ENCODE results near the gene CCDC148.
"Not testable (repeated sequence)": the region's sequence is repeated elsewhere in the genome, so short reads cannot be mapped to it uniquely, and the experiment has no call there.

Gene CCDC148

DNA sequence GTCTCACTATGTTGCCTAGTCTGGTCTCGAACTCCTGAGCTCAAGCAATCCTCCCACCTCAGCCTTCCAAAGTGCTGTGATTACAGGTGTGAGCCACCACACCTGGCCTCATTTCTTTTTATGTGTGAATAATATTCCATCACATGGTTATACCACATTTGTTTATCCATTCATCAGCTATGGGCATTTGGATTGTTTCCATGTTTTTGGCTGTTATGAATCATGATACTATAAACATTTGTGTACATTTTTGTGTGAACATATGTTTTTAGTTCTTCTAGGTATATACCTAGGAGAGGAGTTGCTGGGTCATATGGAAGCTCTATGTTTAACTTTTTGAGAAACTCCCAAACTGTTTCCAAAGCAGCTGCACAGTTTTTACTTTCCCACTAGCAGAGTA is 24.6 kb upstream of the CCDC148 start:
- no peak for DNase-seq

DNA sequence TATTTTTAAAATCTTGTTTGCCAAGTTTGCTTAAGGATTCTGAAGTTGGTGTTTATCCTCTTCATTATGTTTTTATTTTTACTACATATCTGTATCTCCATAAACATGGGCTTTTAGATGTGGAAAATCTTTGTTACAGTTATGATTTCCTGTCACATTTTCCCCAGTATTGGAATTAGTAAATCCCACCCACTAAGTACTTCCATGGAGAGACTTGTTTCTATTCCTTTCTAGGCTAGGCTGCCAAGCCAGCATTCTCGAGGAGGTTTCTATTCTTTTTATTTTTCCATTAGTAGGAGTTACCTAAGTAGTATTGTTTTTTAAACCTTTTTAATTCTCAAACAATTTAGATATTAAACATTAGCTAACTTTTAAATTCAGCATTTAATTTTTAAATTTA is 22.3 kb upstream of the CCDC148 start:
- DNase-seq: no peak

DNA sequence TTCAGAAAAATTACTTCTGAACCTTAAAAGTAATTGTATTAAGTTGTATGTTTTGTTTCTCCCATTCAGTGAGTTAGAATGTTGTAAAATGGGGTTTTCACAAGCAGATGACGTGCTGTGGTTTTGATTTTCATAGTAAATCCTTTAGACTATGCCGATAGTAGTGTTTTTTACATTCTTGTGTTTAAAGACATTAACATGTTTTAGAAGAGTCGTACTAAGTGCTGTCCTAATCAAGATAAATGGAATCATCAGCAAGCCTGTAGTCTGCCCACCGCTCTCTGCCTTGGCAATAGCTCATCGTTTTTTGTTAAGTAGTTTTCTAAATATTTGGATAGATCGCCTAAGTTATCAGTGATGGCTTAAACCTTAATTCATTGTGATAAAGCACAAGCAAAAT is 21.7 kb upstream of the CCDC148 start:
- DNase-seq: no peak

DNA sequence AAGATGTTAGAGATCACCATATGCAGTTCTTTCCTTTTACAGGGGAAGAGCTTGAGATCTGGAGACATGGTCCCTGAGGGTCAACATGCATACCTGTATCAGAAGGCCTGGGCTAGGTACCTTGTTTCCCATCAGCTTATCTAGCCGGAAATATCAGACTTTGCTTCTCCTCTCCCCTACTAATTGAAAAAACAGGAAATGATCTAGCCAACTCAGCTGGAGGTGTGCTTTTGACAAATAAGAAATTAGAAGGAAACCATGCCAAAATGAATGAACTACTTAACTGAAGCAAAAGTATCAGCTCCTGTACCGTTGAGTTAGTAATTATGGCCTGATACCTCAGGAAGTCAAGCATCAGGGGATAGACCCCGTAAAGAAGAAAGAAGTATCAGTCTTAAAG is 20.6 kb upstream of the CCDC148 start:
- DNase-seq: no peak

DNA sequence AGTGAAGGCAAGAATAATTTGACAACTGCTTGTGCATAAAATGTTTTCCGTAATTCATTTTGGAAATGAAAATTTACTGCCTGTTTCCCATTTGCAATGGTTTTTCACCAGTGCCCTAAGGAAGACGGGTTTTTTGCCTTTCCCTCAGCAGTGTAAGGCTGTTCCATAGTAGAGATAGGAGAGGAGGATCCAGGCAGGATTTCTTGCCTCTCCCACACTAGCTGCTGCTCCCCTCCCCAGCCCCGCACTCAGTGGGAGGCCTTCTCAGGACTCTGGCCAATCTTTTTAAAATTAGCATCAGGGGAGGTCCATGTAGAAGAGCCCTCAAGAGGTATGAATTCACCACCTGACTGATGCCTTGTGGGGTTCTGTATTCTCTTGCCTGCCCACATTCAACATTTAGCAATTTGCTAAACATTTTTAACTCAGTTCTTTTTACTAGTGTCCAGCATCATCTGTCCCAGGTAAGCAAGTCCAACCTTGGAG is 18.0 kb upstream of the CCDC148 start:
- DNase-seq: not testable (repeated sequence)

DNA sequence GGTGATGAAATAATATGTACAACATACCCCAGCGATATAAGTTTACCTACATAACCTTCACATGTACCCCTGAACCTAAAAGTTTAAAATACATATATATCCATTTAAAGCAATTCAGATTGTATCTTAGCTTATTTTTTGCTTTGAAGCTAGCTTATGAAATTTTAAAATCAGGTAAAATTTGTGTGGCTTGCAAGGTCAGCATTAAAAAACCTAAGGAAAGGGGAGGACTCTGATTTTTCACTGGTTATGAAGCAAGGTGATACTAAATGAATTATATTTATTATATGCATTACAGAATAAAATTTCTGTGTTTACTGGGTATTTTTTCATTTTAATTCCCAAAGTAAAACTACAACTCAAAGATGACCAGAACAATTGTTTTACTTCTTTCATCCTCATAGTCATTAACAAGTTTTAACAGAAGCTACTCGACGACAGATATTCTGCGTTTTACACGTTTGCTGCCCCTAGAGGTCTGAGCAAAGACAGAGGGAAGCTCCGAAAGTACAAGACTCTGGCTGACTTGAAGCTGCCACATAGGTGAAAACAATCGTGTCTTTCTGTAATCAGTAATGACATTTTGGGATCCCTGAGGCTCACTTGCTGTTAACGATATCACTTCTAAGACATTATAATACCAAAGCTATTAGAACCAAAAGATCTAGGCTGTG is 17.3 kb upstream of the CCDC148 start:
- no peak for DNase-seq

DNA sequence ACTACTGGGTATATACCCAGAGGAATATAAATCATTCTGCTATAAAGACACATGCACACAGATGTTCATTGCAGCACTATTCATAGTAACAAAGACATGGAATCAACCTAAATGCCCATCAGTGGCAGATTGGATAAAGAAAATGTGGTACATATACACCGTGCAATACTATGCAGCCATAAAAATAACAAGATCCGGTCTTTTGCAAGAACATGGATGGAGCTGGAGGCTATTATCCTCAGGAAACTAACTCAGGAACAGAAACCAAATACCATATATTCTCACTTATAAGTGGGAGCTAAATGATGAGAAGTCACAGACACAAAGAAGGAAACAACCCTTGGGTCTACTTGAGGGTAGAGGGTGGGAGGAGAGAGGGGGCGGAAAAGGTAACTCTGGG is 16.7 kb upstream of the CCDC148 start:
- DNase-seq: not testable (repeated sequence)

DNA sequence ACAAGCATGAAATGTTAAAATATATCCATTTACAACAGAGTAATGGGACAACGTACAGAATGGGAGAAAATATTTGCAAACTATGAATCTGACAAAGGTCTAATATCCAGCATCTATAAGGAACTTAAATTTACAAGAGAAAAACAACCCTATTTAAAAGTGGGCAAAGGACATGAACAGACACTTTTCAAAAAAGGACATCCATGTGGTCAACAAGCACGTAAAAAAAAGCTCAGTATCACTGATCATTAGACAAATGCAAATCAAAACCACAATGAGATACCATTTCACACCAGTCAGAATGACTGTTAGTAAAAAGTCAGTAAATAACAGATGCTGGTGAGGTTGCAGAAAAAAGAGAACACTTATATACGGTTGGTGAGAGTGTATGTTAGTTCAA is 16.3 kb upstream of the CCDC148 start:
- DNase-seq: not testable (repeated sequence)

DNA sequence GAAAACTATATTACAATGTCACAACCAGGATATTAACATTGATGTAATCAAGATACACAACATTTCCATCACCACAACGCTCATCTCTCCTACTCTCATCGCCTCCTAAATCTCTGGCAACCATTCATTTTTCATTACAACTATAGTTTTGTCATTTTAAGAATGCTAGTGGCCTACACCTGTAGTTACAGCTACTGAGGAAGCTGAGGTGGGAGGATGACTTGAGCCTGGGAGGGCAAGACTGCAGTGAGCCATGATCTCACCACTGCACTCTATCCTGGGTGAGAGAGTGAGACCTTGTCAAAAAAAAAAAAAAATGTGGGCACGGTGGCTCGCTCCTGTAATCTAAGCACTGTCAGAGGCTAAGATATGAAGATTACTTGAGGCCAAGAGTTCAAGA is 10.7 kb upstream of the CCDC148 start:
- DNase-seq: no peak

DNA sequence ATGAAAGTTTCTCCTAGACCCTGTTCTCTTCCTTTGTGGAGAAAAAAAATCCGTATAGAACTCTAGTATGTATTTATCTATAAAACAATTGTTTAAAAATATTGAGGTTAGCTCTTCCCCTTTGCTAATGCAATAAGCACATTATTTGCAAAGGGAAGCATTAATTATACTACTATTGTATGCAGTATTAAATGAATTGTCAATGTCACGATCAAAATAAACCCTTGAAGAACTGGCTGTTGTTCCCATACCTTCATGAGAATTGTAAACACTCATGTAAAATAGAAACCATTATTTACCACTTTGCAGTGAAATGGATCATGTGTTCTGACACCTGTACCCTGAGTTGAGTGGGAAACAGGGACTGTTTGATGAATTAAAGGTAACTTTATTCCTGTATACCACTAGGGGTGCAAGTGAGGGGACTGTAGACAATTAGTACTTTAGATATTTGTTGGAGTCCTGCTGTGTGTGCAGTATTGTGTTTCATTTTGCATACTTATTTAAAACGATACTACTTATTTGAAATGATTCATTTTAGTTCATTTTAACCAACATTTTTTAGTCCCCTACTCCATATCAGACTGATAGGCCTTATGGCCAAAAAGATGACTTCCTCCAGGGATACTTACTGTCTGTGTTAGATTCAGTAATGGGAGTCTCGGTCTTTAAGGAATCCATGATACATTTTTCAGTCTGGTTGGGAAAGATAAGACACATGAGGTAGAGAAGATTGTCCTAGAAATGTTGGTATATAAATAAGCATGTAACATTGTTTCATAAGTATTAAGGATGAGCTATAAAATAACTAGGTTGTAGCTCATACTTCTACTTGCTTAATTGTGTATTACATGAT is 8.1 kb upstream of the CCDC148 start:
- DNase-seq: no peak

DNA sequence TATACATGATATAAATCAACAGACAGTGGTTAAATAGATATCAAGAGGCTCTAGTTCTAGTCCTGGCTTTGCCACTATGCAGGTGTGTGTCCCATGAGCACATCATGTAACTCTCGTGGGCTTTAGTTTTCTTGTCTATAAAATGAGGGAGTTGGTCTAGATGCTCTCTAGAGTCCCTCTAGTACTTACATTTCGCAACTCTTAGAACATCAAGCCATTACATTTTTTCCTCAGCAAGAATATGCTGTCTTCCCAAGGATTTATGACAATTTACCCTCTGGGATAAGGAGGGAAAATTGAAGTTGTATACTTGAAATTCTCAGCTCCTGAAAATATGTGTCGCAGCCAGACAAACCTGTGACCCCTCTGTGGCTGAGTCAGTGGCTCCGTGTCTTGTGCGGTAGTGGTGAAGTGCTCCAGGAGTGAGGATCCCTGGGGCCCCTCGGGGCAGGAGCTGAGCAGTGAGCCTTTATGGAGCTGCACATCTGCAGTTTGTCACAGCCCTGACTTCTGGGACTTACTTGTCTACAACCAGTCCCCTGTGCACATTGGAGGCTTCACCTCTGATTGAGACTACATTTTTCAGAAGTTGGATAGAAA is 7.0 kb upstream of the CCDC148 start:
- no peak for DNase-seq

DNA sequence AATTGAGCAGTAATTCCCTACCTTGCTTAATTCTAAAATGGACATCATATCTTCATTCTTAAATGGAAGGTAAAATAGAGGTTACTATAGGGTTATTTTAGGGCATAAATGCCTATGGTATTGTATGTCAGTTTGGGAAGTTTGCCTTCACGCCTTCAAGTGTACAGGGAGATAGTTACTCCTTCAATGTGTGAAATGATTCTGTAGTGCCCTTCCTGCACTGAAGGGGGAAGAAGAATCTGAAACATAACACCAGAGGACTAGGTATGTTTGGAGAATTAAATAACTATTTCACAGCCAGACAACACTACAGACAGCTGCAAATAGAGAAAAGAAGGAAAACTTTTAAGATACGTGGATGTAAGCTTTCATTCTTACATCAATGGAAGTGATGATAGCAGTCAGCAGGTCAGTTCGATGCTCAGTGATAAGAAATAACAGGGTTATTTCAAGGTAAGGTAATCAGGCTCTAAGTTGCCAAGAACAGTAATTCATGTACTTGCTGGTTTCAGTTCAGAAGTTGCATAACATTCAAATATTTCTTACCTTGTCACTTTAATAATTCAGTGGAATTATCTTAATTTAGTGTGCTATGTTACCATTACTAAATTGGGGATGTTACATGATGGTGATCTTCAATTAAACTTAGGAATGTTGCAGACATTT is 4.2 kb upstream of the CCDC148 start:
- DNase-seq: no peak

DNA sequence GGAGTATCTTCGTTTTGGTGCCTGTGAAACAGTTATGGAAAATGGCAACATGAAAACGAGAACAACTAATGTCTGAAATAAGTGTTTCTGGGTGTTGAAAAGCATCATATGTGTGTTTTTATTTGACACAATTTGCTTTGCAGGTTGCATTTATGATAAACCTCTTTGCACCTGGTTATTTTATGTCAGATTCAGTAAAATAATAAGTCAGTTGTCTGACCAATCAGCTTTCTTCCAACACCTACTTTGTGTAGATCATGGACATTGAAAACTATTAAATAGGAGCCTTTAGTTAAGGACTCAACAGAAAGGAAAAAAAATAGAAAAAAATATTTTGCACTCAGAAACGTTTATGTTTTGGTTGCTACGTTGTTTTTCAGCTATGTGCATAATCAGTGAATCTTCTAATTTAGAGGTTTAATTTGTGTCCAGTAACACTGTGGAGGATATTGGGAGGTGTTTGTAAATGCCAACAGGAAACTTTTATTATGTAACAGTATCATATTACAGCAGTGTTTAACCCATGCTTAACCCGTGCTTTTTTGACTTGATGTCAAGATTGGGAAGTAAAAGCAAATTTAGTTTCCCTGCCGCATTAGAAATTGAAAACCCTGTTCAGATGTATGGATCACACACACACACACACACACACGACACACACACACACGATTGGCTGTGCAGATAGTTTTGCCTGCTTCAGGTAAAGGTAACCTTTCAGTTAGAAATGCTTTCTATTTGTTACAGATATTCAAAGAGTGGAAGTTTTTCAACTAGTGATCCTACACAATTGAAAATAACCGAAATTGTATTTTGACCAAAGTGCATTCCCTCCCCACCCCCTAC is 2.8 kb upstream of the CCDC148 start:
- DNase-seq: no peak

DNA sequence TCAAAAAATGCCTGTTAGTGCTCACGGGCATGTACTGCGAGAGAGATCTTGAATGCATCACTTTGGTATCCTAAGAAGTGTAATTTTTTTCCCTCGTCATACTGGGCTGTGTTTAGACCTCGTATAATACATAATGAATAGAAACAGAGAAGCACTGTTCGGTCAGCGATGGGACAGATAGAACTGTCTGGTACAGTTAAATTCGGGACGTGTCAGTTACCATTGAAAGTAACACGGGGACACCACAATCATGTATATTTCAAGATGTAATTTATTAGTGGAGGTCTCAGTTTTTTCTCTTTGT is 2.0 kb upstream of the CCDC148 start:
- DNase-seq: no peak

DNA sequence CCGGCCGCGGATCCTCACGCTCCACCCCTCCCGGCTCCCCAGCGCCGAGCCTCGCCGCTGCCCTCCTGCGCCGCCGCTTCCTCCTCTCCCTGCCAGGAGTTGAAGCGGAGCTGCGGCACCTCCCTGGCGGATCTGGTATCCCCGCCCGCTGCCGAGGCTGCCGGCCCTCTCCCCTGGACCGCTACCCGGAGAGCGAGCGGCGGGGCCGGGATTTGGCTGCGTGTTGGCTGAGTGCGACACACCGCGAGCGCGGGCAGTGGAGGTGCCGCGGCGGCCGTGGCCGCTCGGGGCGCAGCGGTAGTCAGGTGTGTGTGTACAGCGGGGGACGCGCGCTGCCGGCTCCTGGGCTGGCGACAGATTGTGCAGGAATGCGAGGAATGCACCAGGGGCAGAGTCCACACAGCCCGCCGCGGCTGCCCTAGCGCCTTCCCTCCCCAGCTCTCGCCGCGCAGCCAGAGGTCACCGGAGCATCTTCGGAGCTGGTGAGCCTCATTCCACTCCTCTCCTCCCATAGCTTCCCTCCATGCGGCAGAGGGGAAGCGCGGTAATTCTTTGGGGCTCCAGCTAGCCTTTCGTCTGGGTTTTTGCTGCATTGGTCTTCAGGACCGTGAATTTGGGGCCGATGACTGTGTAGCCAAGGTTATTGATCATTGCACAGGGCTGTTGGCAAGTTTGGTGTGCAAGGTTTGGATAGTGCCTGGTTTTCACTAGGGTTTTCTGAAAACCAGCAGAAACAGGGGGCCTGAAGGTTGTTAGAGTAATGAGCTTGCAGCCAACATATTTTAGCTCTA is 1.5 kb upstream of the CCDC148 start:
- DNase-seq: peak; percentile 13

DNA sequence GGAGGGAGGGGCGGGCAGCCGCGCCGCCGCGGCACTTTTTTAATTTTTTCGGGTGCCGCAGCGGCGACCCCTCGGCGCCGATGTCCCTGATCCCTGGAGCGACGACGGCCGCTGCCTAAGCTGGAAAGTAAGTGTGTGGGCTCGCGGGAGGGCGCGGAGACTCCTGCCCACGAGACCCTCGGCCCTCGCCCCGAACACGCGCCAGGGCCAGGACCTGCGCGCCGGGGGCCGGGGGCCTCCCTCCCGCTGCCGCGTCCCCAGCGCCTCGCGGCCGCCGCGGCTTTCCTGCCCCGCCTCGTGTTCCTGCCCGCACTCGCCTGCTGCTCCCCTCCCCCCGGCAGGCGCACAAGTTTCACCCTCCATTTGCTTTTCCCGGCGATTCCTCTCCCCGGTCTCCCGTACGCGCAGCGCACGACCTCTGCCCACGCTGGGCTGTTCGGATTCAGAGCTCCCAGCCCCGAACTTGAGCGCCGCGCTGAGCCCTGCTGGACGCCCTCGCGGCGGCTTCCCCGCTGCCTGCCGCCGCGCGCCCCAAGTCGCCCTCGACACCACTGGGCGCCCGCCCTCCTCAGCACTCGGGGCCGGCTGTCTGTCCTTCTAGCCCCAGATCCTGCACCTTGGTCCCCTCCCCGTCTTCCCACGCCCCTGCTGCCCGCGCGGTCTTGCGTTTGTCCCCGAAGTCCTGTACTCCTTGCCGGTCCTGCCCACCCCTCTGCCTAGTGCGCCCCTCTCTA is 706 bp upstream of the CCDC148 start:
- DNase-seq: peak; percentile 50

DNA sequence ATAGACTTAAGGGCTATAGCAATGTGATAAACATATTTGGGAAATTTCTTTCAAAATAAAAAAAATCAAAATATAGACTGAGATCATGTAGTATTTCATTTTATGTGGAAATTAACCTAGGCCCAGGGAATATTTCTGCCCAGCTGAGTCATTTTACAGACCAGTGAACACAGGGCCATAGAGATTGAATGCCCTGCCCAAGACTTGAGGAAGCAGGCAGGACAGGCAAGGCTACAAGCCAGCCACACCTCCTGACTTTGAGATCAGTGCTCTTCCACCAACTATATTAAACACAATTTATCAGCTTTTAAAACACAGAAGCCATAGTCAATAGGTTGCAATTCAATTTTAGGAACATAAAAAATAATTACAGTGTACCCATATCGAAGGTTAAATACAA is 12.9 kb downstream of the CCDC148 start:
- DNase-seq: no peak

DNA sequence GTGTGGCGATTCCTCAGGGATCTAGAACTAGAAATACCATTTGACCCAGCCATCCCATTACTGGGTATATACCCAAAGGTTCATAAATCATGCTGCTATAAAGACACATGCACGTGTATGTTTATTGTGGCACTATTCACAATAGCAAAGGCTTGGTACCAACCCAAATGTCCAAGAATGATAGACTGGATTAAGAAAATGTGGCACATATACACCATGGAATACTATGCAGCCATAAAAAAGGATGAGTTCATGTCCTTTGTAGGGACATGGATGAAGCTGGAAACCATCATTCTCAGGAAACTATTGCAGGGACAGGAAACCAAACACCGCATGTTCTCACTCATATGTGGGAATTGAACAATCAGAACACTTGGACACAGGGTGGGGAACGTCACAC is 17.5 kb downstream of the CCDC148 start:
- not testable (repeated sequence) for DNase-seq

DNA sequence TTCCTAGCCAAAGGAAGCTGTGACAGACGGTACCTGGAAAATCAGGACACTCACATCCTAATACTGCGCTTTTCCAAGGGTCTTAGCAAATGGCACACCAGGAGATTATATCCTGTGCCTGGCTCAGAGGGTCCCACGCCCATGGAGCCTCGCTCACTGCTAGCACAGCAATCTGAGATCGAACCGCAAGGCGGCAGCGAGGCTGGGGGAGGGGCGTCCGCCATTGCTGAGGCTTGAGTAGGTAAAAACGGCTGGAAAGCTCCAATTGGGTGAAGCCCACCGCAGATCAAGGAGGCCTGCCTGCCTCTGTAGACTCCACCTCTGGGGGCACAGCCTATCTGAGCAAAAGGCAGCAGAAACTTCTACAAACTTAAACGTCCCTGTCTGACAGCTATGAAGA is 22.8 kb downstream of the CCDC148 start:
- DNase-seq: not testable (repeated sequence)

DNA sequence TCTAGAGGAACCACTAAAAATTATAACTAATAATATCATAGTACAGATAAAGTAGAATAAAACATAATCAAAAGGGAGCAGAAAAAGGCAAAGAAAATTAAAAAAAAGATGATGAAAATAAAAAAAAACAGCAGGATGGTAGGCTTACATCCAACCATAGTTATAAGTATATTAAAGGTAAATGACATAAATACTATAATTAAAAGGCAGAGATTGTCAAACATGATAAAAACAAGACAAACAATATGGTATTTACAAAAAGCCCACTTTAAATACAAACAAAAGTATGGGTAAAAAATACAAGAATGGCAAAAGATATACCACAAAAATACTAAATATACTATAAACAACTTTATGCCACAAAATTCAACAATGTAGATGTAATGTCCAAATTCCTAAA is 24.4 kb downstream of the CCDC148 start:
- DNase-seq: no peak

DNA sequence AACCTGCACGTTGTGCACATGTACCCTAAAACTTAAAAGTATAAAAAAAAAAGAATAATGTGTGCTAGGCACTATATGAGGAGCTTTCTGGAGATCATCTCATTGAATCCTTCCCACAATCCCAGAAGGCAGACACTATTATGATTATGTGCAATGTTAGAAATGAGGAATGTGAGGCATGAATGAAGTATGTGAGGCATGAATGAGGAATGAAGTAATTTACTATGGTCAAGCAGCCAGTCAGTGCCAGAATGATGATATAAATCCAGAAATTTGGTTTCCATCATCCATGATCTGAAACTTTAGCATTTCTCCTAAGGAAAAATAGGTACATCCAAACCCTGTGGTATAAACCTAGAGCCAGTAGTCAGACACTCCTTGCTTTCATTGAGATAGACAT is 42.0 kb downstream of the CCDC148 start:
- DNase-seq: peak; percentile 29
